ENCODE results near the gene DUSP16.

- TF ChIP-seq CTCF (IDR thresholded peaks at IDR 0.05) (no peak), POLR2A (IDR thresholded peaks at IDR 0.05) (no peak), EP300 (IDR thresholded peaks at IDR 0.05) (no peak), POLR2AphosphoS5 (IDR thresholded peaks at IDR 0.05) (no peak)
Measured at GRCh38 chr12:12542286-12542685, 20.4 kb downstream of the DUSP16 start.

All from sigmoid colon (tissue), 4 donors.